T follicular helper cell (primary cell): Measurements from ENCODE around the gene SKP1.
"Not testable (repeated sequence)": the region's sequence is repeated elsewhere in the genome, so short reads cannot be mapped to it uniquely, and the experiment has no call there.

Experiments used
- DNase-seq: peaks from one replicate; pipeline ENCODE4 v3.0.0-alpha.2; 2020; ENCODE audit warnings: low read depth
- total RNA-seq, 2 experiments: gene quantifications; one replicate each; lab custom pipeline; 2026; lab: John Stamatoyannopoulos, UW

The SKP1 gene
- total RNA-seq = 34.6 to 50.1 reads per million in 2 experiments

DNA sequence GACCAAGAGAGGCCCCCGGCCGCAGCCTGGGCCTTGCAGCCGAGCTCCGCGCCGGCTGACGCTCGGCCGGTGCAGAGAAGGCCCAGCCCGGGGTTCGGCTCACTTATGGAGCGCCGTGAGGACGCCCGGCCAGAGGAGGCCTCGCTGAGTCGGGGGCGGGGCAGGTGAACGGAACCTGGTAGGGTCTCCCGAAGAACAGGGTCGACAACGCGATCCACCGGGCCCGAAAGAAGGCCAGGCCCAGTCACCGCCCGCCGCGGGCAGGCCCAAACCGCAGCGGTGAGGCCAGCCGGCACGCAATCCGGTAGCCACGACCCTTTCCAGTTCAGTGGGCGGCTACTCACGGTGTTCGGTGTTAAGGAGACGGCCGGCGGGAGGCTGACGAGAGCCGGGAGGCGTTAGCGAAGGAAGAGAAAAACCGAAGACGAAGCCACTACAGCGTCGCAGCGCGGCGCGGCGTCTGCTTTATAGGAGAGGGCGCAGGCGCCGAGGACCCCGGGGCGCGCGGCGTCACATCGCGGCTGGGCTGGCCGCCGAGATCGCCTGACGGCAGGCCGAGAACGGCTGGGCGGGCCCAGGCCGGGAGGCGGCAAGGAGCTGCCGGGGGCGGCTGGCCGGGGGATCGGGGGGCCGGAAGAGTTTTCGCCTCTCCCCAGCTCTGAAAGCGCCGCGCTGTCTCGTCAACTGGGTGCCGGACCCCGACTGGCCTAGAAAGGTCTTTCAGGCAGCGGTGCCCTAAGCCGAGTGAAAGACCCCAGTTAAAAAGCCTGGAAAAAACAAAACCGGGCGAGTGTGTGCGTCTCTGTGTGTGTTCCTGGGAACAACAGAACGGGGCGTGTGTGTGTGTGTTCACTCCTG is at the start of gene SKP1:
TSS of gene SKP1 (minus strand) at position 440 of the 858 bp plus-strand sequence. CDS start 2,928 bp downstream, outside the sequence.
- DNase-seq = peak; percentile 76

DNA sequence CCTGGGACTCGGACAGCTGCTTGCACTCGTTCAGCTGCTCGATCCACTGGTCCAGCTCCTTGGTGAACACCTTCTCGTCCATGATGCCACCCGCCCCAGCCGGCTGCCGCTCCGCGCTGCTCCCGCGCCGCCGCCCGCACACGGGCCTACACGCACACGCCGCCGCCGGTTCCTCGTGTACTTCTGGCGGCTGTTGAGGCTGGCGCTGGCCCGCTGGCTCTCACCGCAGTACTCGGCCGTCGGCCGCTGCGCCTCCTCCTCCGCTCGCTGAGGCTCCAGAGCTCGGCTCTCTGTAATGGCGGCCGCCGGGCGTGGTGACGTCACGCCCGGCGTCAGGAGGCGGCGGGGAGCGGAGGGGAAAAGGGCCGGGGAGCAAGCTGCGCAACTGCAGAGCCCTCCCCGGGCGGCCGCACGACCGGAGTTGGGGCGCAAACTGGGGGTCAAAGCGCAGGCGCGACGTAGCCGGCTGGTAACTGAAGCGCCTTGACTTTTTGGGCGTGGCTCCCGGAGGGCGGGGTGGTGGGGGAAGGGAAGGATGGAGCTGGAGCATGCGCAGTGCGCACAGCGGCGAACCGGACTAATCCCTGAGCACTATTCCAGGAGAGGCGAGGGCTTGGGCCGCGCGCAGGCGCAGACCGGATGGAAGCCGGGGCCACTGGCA is 49.2 kb upstream of the SKP1 start, which contains the start of gene PPP2CA:
TSS of gene PPP2CA (minus strand) at position 294 of the 661 bp plus-strand sequence. CDS start at position 82, 212 bp downstream.
- DNase-seq = peak; percentile 98

DNA sequence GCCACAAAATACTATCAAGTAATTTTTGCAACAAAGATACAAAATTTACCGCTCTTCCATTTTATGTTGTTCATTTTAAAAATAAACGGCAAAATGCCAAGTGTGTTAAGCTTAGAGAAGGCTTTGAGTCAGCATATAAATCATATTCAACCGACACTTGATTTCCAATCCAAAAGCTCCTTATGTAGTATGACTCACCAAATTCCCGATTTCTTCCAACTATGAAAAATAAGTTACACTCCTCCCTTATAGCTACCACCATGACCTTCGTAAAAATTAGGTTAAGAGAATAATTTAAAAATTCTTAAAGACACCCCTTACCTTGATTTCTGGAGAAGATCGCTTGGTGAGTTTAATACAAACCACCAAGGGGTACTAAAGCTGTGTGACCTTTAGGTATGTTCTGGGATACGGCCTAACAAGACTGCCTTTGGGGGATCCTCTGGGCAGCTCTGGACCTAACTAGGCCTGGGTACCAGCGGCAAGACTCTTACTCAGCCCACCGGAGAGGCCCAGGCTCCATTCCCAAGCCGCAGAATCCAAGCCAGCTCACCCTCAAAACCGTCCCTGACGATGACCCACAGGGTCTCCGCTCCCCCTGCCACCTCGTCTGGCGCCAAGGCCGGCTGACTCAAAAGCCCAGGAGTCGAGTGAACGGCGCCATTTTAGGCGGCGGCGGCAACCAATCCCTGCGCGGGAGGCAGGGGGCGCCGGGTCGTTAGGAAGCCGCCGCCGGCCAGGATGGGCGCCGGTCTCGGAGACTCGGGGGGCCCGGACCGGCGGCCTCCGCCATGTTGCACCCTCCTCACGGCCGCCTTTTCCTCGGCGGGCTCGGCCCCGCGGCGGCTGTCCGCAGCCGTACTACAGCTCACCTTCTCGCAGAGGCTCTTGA is 48.4 kb upstream of the SKP1 start:
- DNase-seq = peak; percentile 54

DNA sequence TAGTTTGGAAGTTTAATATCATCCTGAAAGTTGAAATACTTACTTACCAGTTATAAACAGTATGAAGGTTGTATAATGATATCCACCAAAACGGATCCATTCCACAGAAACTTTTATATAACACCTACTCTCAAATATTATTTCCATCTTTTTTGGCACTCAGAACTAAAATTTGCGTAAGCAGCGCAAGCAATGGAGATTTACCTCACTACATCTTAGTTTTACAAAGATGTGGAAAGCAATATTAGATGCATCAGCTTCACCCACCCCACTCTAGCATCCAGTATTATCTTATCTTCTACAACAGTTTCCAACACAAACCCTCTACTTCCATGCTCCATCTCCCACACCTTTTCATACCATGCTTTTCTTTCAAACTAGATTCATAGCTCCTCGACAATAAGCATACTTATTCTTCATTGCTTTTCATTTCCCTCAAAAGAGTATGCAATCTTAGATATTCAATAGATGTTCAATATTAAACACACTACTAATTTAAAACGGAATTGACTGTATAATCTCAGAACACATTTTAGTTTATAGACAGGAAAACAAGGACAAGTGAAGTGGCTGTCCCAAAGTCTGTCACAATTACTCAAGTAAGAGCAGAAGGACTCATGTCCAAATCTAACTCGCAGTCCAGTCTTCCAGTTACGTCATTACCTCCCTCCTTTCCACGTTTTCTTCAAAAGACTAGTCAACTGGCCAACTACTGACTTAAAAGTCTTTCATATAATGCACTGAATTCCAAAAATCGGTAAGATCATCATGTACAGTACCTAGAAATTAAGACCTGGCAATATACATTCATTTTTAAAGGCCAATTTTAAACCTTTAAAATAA is 46.9 kb upstream of the SKP1 start:
- DNase-seq = no peak

DNA sequence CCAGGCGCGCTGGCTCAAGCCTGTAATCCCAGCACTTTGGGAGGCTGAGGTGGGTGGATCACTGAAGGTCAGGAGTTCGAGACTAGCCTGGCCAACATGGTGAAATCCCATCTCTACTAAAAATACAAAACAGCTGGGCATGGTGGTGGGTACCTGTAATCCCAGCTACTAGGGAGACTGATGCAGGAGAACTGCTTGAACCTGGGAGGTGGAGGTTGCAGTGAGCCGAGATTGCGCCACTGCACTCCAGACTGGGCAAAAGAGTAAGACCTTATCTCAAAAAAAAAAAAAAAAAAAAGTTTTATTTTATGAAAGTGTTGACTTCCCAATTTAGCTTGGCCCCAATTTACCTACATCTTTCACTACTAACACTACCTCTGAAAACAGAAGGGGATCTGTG is 44.9 kb upstream of the SKP1 start:
- not testable (repeated sequence) for DNase-seq

DNA sequence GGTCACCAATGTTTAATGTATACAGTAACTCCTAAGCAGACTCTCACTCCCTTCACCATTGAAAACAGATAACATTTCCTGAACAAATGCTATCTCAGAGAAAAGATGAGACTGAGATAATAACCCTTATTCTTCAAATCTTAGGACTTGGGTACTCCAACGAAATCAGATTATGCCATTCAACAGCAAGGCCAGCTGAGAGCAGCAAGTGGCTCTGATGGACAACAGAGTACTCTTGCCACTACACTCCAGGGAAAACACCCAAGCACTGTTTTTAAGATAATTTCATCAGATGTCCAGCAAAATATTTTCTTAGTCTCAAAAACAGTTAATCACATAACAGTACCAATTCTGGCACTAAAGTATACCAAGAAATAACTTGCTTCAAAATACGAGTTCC is 39.0 kb upstream of the SKP1 start:
- no peak for DNase-seq

DNA sequence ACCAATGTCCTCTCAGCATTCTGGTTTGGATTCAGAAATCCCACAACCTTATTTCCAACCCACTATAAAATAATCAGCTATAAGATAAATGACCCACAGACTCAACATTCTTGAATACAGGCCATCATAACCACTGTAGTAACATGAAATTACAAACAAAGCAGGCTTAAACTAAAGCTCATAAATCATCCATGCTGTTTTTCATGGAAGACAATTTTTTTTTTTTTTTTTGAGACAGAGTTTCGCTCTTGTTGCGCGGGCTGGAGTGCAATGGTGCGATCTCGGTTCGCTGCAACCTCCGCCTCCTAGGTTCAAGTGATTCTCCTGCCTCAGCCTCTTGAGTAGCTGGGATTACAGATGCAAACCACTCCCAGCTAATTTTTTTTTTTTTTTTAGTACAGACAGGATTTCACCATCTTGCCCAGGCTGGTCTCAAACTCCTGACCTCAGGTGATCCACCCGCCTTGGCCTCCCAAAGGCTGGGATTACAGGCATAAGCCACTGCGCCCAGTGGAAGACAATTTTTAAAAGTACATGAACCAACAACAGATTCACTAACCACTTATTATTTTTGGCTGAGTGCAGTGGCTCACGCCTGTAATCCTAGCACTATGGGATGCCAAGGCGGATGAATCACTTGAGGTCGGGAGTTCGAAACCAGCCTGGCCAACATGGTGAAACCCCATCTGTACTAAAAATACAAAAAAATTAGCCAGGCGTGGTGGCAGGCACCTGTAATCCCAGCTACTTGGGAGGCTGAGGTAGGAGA is 34.7 kb upstream of the SKP1 start:
- DNase-seq = not testable (repeated sequence)

DNA sequence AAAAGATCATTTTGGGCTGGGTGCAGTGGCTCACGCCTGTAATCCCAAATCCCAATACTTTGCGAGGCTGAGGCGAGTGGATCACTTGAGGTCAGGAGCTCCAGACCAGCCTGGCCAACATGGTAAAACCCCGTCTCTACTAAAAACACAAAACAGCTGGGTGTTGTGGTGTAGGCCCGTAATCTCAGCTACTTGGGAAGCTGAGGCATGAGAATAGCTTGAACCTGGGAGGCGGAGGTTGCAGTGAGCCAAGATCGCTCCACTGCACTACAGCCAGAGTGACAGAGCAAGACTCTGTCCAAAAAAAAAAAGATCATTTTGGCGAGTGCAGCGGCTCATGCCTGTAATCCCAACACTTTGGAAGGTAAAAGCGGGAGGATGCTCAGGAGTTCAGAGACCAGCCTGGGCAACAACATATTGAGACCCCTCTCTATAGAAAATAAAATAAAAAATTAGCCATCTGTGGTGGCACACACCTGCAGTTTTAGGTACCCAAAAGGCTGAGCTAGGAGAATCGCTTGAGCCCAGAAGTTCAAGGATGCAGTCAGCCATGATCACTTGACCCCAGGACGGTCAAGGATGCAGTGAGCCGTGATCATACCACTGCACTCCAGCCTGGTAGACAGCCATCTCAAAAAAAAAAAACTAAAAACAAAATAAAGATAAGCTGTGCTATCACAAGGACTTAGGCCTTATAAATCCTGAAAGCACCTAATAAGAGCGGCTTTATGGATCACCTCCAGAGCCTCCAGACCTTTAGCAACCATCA is 32.9 kb upstream of the SKP1 start:
- DNase-seq = no peak

DNA sequence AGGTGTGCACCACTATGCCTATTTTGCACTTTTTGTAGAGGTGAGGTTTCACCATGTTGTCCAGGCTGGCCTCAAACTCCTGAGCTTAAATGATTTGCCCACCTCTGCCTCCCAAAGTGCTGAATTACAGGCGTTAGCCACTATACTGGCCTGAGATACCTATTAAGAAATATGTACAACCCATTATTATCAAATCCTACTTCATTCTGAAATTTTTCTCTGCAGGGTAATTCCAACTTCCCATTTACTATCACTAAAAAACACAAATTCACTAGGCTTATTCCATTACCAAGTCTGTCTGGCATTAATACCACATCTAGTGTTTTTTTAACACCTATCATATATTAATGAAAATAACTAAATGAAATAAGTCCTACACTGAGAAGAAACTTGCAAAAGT is 30.9 kb upstream of the SKP1 start:
- no peak for DNase-seq

DNA sequence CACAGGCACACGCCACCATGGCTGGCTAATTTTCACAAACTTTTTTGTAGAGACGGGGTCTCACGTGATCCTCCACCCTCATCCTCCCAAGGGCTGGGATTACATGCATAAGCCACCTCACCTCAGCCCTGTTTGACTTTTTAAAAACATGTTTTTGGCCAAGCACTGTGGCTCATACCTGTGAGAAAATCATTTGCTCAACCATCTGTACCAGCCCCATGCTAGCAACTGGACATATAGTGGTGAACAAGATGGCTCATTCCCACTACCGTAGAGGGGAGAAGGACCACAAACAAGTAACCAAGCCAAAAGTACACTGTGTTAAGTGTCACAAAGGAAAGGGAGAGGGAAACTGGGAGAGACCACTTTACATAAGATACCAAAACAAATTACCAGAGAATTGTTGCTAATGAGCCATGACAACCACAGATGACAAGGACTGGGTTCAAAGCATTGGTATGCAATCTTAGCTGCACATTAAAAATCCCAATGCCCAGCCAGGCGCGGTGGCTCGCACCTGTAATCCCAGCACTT is 29.9 kb upstream of the SKP1 start:
- no peak for DNase-seq

DNA sequence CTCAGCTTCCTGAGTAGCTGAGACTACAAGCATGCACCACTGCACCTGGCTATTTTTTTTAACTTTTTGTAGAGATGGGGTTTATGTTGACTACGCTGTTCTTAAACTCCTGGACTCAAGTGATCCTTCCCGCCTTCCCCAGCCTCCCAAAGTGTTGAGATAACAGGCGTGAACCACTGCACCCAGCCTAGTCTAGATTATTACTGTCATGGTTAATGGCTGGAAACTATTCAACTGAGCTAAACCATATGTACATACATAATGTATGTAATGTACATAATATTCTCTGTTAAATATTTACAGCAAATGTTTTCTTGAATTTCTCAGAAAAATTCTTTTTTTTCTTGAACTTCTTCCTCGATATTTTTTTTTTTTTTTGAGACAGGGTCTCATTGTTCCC is 27.8 kb upstream of the SKP1 start:
- DNase-seq = no peak

DNA sequence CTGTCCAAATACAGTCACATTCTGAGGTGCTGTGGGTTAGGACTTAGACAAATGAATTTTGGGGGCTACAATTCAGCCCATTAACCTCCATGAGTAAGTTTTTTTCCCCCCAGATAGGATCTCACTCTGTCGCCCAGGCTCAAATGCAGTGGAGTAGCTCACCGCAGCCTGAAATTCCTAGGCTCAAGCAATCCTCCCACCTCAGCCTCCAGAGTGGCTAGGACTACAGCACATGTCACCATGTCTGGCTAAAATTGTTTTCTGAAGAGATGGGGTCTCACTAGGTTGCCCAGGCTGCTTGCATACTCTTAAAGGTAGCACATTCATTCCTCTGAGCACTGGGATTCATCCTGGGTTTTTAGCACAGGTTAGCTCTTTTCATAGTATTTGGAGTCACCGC is 26.9 kb upstream of the SKP1 start:
- DNase-seq = no peak

DNA sequence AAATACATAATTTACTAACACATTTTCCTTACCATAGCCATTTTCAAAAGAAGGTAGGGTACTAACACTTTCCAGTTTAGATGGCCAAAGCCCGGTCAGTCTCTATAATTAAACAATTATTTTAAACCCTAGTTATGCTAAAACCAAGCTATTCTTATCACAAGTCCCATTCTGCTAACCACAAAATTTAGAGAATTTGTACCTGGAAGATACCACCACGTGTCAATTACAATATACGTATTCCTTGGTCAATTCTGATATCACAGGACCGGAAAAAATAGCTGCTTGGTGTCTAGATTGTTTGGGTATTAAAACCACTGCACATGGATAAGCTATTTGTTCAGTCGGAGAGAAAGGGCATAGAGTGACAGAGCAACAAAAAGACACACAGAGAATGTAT is 18.9 kb upstream of the SKP1 start:
- DNase-seq = no peak

DNA sequence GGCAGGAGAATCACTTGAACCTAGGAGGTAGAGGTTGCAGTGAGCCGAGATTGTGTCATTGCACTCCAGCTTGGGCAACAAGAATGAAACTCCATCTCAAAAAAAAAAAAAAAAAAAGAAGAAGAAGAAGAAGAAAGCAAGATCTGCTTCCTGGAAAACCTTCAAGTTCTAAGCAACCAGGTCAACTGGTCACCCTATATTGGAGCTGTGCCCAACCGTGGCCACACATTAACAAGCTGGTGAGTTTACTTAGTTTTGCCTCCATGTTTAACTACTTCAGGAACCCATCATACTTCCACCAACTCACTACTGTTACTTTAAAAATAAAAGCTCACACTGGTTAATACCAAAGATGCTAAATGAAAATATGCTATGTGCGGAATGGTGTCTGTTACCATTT is 12.3 kb upstream of the SKP1 start:
- no peak for DNase-seq

DNA sequence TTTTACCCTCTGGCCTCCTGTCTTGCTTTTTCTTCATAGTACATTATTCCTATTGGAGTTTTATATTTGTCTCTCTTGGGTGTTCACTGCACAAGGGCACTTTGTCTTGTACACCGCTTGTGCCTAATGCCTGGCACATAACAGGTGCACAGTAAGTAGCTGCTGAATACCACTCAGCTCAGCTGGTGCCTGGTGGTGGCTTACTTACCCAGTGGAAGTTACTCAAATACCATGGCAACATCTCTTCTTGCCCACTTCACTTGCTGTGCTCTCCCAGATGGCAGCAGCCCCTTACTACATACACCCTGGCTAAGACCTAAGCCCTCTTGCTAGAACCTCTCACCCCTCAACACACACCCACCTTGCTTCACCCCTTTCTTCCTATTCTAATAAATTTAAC is 11.3 kb upstream of the SKP1 start:
- DNase-seq = no peak

DNA sequence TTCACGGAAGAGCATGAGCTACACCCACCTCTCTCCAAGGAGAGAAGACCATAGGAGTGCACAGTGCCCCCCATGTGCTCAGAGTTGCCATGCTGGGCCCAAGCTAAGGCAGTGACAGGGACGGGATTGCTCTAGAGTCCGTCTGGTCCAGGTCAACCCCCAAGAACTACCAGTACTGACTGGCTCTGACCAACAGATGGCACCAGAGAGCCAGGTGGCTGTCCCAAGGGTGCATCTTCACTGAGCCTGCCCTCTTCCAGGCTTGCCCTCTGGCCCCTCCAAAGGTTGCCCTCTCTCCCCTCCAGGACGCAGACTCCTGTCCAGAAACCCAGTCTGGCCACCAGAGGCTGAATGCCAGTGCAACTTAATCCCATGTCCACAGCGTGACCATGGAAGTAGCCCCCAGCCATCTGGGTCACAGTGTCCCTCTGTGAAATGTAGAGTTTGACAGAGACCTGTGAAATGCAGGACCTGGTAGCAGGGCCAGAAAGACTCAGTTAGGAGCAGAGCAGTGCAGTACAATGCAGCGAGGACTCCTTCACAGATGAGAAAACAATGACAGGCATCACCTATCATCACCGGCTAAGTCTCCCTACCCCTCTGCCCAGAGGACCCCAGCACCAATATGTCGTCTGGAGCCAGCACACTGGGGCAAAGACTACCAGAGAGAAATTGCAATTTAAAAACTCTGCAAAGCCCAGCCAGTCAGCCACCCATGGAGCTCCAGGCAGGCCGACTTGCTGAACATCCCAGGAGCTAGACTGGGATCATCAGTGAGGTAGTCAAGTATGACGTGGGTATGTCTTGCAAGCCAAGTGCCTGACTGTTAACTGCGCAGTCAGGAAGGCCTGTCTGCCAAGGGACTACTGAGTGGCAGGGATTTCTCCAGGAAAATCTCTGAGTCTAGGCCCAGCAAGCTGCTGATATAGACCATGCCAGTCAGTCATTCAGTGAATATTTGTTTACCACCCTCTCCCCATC is 7.7 kb upstream of the SKP1 start:
- peak; percentile 66 for DNase-seq

DNA sequence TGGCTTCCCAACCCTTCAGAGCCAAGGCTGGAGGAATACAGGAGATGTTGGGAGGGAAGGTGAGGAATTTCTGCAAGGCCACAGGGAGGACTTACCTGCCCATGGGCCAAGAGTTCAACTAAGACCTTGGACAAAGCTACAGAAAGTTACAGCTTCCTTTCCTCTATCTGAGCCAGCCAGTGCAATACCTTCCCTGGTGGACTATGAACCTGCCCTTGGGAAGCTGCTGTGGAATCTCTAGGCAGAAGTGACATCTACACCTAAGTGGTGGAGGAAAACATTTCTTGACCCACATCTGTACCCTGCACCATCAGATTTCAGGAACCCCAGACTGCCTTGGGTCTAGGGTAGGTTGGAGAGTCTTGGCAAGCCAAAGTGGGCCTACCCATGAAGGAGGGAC is 6.7 kb upstream of the SKP1 start:
- no peak for DNase-seq

DNA sequence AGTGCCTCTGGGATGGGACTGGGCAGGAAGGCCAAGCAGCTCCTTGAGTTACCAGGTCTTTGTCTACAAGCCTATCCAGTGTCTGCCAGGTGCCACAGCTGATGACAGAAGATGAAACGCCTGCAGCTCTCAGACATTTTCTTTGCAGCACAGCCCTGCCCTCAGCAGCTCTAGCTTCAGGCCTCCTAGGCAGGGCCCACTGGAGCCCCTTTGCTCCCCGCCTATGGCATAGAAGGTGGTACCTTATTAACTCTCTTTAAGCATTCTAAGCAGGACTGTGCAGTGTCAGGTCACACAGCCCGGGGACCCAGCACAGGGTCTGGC is 1.3 kb upstream of the SKP1 start:
- DNase-seq = no peak
